Natural killer cell treated with Interleukin-12 subunit alpha and Interleukin-12 subunit beta and Interleukin-15 and Interleukin-18, amount 100 ng/mL, for 72 hours (primary cell): ENCODE data around the gene RAB37. TPM values are rescaled to one million over a fixed set of nuclear protein-coding genes. Genes with fewer than 3 reads are reported as not detected.
A peak's percentile ranks its signal among the peaks of the same experiment; 100 is the strongest.

Source experiments
- ATAC-seq, 2 donors: fragments of 150-1000 bp; cut with Tn5 transposase in 1 of 2; sonication (Bioruptor Pico), chemical (Tn5 transposase) in 1 of 2; 2 replicates each; pipeline ENCODE4 v1.10.0; 2021
- DNase-seq: peaks from one replicate; pipeline ENCODE4 v3.0.0; 2022; ENCODE audit warnings: low spot score
- H3K27ac Mint-ChIP-seq, 2 donors: 1 replicate in 1 of 2; 2 replicates in 1 of 2; pipeline ENCODE4 v1.8.0; 2022; ENCODE audit warnings: mixed read lengths in 2 of 2, mild to moderate bottlenecking in 1 of 2, moderate library complexity in 1 of 2
- H3K27me3 Mint-ChIP-seq, 2 donors: 1 replicate in 1 of 2; 2 replicates in 1 of 2; pipeline ENCODE4 v1.8.0; 2022; ENCODE audit warnings: mixed read lengths in 2 of 2
- H3K36me3 Mint-ChIP-seq: one replicate; pipeline ENCODE4 v1.8.0; 2022; ENCODE audit warnings: mixed read lengths
- H3K4me1 Mint-ChIP-seq, 2 donors: 1 replicate in 1 of 2; 2 replicates in 1 of 2; pipeline ENCODE4 v1.8.0; 2022; ENCODE audit warnings: low read depth in 2 of 2, mixed read lengths in 2 of 2, mild to moderate bottlenecking in 1 of 2
- H3K4me3 Mint-ChIP-seq: one replicate; pipeline ENCODE4 v1.8.0; 2022; ENCODE audit warnings: mixed read lengths
- H3K9me3 Mint-ChIP-seq: 2 replicates; pipeline ENCODE4 v1.8.0; 2022; ENCODE audit warnings: mixed read lengths
- total RNA-seq, 2 donors: library from RNA; stranded (reverse); gene quantifications; one replicate each; pipeline ENCODE4 v1.2.3, GENCODE V29; 2022

Gene RAB37
- total RNA-seq, 2 donors from 2014 or later, result 1.3 to 3.3 TPM

DNA sequence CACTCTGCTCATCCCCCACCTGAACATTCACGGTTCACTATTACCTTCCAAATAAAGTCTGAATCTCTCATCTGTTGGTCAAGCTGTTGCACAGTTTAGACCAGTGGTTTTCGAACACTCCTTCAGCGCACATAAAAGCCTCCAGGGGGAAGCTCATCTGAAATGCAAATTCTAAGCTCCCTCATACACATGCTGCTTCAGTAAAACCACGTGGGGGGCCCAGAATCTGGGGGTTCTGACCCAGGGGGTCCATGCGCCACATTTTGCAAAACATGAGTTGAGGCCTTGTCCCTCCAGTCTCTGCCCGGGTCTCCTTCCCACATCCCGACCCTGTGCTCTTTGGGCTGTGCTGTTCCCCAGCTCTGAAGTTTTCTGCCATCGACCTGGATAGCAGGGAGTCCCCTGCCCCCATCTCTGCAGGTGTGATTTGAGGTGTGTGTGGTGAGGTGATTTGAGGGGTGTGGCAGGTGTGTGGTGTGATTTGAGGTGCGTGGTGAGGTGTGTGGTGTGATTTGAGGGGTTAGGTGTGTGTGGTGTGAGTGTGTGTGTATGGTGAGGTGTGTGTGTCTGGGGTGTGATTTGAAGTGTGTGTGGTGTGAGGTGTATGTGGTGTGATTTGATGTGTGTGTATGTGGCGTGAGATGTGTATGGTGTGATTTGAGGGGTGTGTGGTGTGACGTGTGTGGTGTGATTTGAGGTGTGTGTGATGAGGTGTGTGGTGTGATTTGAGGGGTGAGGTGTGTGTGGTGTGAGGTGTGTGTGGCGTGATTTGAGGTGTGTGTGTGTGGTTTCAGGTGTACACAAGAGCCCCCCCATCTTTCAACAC is 4.8 kb upstream of the RAB37 start:
- no peak for DNase-seq
- Mint-ChIP-seq H3K27ac (no peak overlapping the region), H3K4me3 (no peak overlapping the region), H3K36me3 (no peaks in the 10 kb centered on the region), H3K4me1 (peaks cover 8 to 15% of the 10 kb centered on the region in 2 donors), H3K9me3 (no peaks in the 10 kb centered on the region), H3K27me3 (peaks cover 11% of the 10 kb centered on the region in 2 donors)
- ATAC-seq, result no peak

DNA sequence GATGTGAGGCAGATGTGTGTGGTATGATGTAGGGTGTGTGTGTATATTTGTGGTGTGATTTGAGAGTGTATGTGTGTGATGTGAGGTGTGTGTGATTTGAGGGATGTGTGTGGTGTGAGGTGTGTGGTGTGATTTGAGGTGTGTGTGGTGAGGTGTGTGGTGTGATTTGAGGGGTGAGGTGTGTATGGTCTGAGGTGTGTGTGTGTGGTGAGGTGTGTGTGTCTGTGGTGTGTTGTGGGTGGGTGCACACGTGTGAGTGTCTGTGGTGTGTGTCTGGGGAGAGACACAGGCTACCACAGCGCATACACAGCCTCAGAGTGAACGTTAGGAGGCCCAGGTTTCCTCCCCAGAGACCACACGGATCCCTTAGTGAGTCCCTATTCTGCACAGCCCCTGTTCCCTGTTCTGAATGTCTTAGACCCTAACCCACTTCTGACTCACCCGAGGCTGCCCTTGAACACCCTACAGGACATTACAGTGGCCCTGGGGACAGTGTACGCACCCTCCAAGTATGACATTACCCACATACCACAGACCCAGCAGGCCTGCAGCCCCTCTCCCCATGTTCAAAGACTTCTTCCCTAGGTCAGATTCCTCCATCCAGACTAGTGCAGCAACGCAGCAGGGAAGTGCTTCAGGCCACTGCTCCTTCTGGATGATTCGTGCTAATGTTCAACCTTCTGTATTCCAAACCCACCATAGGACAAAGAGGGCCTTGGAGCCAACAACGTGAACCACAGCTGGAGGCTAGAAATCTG is 3.5 kb upstream of the RAB37 start:
- peaks cover 19 to 24% of the 10 kb centered on the region in 2 donors for H3K4me1 Mint-ChIP-seq
- H3K36me3 Mint-ChIP-seq, result no peaks in the 10 kb centered on the region
- no peaks in the 10 kb centered on the region for H3K9me3 Mint-ChIP-seq
- DNase-seq, result no peak
- H3K27ac Mint-ChIP-seq, result no peak overlapping the region
- no peak overlapping the region for H3K4me3 Mint-ChIP-seq
- H3K27me3 Mint-ChIP-seq, result peaks cover 11% of the 10 kb centered on the region in 2 donors
- no peak for ATAC-seq

- no peak for ATAC-seq
- no peak overlapping the region for H3K27ac Mint-ChIP-seq
- H3K4me3 Mint-ChIP-seq, result no peak overlapping the region
- peaks cover 11% of the 10 kb centered on the region in 2 donors for H3K27me3 Mint-ChIP-seq
- peaks cover 26 to 31% of the 10 kb centered on the region in 2 donors for H3K4me1 Mint-ChIP-seq
- H3K9me3 Mint-ChIP-seq, result no peaks in the 10 kb centered on the region
- DNase-seq, result no peak
- no peaks in the 10 kb centered on the region for H3K36me3 Mint-ChIP-seq
These were observed 2.8 kb upstream of the RAB37 start for GRCh38 chr17:74734256-74734655.

DNA sequence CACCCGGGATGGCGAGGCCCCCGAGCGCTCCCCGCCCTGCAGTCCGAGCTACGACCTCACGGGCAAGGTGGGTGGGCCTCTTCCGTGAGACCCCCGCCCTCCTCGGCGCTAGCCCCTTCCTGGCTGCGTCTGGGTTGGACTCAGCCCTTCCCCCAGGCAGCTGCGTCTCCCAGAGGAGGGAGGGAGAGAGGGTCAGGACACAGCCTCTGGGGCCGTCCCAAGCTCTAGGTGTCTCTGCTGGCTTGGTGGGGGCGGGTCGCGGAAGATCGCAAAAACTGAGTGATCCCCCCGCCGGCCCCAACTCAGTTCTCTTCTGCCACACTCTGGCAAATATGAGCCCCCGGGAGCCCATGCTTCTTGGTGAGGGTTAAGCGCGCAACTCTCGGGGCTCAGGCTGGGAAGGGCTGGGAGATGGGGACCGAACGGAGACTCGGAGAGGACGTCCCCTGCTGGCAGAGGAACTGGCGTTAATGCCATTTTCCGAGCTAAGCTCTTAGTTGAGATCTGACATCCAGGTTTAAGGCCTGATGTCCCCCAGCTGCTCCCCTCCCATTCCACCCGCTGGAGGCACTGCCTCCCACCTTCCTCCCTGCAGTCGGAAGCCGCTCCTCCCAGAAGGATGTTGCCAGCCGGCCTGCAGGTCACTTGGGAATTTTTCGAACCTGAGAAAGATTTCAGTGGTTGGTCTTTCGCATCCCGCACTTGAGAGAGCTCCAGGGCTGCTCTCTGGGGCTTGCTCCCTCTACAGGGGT is 419 bp downstream of the RAB37 start:
- Mint-ChIP-seq H3K9me3 (no peaks in the 10 kb centered on the region), H3K4me1 (peaks cover 43 to 44% of the 10 kb centered on the region in 2 donors), H3K27ac (peak overlapping the region; percentile 41 to 60), H3K36me3 (no peaks in the 10 kb centered on the region), H3K4me3 (peak overlapping the region; percentile 77), H3K27me3 (peaks cover 11% of the 10 kb centered on the region in 2 donors)
- ATAC-seq (no peak), DNase-seq (peak; percentile 59)

DNA sequence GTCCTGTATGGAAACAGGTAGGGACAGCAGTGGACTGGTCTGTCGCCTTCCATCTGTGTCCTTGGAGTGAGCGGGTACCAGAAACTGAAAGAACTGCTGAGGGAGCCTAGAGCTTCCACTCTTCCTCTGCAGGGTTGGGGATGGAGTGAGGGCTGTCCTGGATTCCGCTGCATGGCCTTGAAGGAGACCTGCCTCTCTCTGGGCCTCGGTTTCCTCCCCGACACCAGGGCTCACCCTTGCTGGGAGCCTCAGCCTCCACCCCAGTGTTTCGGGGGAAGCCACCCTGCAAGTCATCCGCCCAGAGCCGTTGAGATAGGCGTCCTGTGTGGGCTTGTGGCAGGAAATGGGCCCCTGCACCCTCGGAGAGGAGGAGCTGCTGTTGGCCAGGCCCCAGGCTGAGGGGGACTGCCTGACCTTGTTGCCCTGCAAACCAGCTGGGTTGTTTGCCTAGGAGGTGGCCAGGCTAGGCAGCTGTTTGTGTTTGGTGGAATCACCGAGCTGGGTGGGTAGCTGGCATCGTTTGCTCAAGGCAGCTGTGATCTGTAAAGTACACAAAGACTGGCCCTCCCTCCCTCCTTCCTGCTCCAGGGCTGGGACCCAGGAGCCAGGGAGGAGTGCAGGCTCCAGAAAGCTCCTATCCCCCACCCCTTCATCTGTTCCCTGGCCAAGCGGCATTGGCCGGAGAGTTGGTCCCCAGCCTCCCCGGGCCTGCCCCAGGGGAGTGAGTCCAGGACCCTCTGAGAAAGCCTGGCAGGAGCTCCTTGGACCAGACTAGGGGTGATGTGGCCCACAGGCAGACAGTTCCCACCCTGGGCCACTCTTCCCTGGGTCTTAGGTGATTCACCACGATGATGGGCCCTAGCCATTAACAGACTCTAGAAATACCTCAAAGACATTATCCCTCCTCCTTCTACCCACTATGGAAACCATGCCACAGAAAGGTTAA is 1.3 kb downstream of the RAB37 start:
- H3K27me3 Mint-ChIP-seq, result peaks cover 11% of the 10 kb centered on the region in 2 donors
- H3K27ac Mint-ChIP-seq, result peak overlapping the region; percentile 41 to 60
- H3K4me1 Mint-ChIP-seq, result peaks cover 50 to 52% of the 10 kb centered on the region in 2 donors
- peak overlapping the region; percentile 77 for H3K4me3 Mint-ChIP-seq
- no peaks in the 10 kb centered on the region for H3K9me3 Mint-ChIP-seq
- DNase-seq (peak; percentile 90), ATAC-seq (peak; percentile 89 to 90)
- no peaks in the 10 kb centered on the region for H3K36me3 Mint-ChIP-seq

GRCh38 chr17:74739227-74739831 is 2.3 kb downstream of the RAB37 start:
- DNase-seq (peak; percentile 40), ATAC-seq (no peak)
- Mint-ChIP-seq H3K4me3 (peak overlapping the region; percentile 77), H3K27me3 (peaks cover 7 to 8% of the 10 kb centered on the region in 2 donors), H3K27ac (peak overlapping the region; percentile 41 to 60), H3K4me1 (peaks cover 60 to 62% of the 10 kb centered on the region in 2 donors), H3K9me3 (no peaks in the 10 kb centered on the region), H3K36me3 (no peaks in the 10 kb centered on the region)

- H3K4me3 Mint-ChIP-seq, result peak overlapping the region; percentile 66
- DNase-seq, result peak; percentile 22
- peak overlapping the region; percentile 5 to 68 for H3K27ac Mint-ChIP-seq
These were observed 3.1 kb downstream of the RAB37 start for GRCh38 chr17:74740173-74740572.

GRCh38 chr17:74740641-74741387 is 3.8 kb downstream of the RAB37 start:
- peaks cover 0 to 2% of the 10 kb centered on the region in 2 donors for H3K27me3 Mint-ChIP-seq
- peak overlapping the region in 1 of 2 donors; percentile 76 for H3K27ac Mint-ChIP-seq
- no peaks in the 10 kb centered on the region for H3K36me3 Mint-ChIP-seq
- ATAC-seq (no peak), DNase-seq (peak; percentile 37)
- peak overlapping the region; percentile 66 for H3K4me3 Mint-ChIP-seq
- peaks cover 66 to 68% of the 10 kb centered on the region in 2 donors for H3K4me1 Mint-ChIP-seq
- H3K9me3 Mint-ChIP-seq, result no peaks in the 10 kb centered on the region

More at GRCh38 chr17:74740173-74740572, 3.1 kb downstream of the RAB37 start:
- no peak for ATAC-seq
- H3K27me3 Mint-ChIP-seq, result peaks cover 0 to 2% of the 10 kb centered on the region in 2 donors
- H3K9me3 Mint-ChIP-seq, result no peaks in the 10 kb centered on the region
- peaks cover 66 to 68% of the 10 kb centered on the region in 2 donors for H3K4me1 Mint-ChIP-seq
- no peaks in the 10 kb centered on the region for H3K36me3 Mint-ChIP-seq

- Mint-ChIP-seq H3K36me3 (no peaks in the 10 kb centered on the region), H3K27ac (peak overlapping the region; percentile 74 to 76), H3K4me3 (peak overlapping the region; percentile 72), H3K9me3 (no peaks in the 10 kb centered on the region), H3K27me3 (no peaks in the 10 kb centered on the region), H3K4me1 (peaks cover 66 to 71% of the 10 kb centered on the region in 2 donors)
- DNase-seq (peak; percentile 80), ATAC-seq (peak; percentile 45 to 55)
These were observed 5.1 kb downstream of the RAB37 start for GRCh38 chr17:74742153-74742515.

DNA sequence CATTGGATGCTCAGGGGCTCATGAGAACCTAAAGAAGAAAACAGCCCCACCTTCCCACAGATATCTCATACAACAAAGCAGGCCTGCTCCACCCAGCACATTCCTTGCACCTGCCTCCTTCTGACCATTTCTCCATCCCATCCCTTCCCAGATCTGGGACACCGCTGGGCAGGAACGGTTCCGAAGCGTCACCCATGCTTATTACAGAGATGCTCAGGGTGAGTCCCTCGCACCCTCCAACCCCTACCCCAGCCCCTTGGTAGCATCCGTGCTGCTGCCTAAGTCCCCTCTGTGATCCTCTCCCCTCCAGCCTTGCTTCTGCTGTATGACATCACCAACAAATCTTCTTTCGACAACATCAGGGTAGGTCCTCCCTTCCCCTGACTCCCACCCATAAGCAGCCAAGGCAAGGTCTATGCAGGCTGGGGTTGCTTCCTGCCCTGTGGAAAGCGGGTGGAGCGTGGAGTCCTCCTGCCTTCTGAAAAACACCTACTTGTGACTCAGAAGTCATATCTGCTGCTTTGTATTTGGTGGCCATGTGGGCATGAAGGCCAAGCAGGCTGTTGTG is 6.0 kb downstream of the RAB37 start:
- H3K4me1 Mint-ChIP-seq, result peaks cover 59 to 66% of the 10 kb centered on the region in 2 donors

DNA sequence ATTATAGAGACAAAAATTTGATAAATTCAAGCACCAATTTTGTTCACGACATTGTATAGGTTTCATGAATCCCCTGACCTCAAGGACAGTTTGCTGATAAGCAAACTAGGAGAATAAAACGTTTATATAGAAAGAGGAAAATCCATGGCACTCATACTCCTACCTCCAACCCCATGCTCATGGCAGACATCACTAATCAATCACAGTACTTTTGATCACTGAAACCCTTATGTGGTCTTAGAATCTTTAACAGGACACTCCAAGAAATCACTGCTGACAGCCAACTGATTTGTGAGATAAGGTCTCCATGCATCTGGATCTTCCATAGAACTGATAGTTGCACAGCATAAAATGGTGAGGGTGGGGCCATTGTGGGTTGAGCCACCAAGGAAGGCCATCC is 6.7 kb downstream of the RAB37 start:
- H3K9me3 Mint-ChIP-seq, result no peaks in the 10 kb centered on the region
- H3K36me3 Mint-ChIP-seq, result no peaks in the 10 kb centered on the region
- no peaks in the 10 kb centered on the region for H3K27me3 Mint-ChIP-seq
- peak overlapping the region; percentile 72 for H3K4me3 Mint-ChIP-seq
- ATAC-seq, result no peak
- DNase-seq, result no peak
- peaks cover 52 to 61% of the 10 kb centered on the region in 2 donors for H3K4me1 Mint-ChIP-seq
- peak overlapping the region; percentile 76 to 80 for H3K27ac Mint-ChIP-seq

More for the DNA sequence above, 6.0 kb downstream of the RAB37 start:
- peak overlapping the region; percentile 74 to 76 for H3K27ac Mint-ChIP-seq
- H3K4me3 Mint-ChIP-seq, result peak overlapping the region; percentile 72
- no peaks in the 10 kb centered on the region for H3K36me3 Mint-ChIP-seq
- no peaks in the 10 kb centered on the region for H3K9me3 Mint-ChIP-seq
- peak; percentile 34 for DNase-seq
- no peak for ATAC-seq
- no peaks in the 10 kb centered on the region for H3K27me3 Mint-ChIP-seq
